Effector memory CD4-positive, alpha-beta T cell (primary cell): ENCODE measurements around the gene TRIM33.

ENCODE experiments used
- DNase-seq, 3 donors: peaks; one replicate each; pipeline ENCODE4 v3.0.0-alpha.2; 2020
- H3K27ac ChIP-seq: 2 replicates; pipeline ENCODE4 v1.7.0; 2013; ENCODE audit warnings: mild to moderate bottlenecking, low read length, moderate library complexity; ENCODE audit not compliant: insufficient read depth, poor library complexity, severe bottlenecking
- H3K27me3 ChIP-seq: replicated peaks from 2 replicates; pipeline ENCODE4 v1.7.0; 2013; ENCODE audit warnings: mild to moderate bottlenecking, low read length; ENCODE audit not compliant: insufficient read depth, control insufficient read depth, poor library complexity, severe bottlenecking
- H3K36me3 ChIP-seq: 2 replicates; pipeline ENCODE4 v1.7.0; 2013; ENCODE audit warnings: mild to moderate bottlenecking, low read length, moderate library complexity; ENCODE audit not compliant: control insufficient read depth, insufficient read depth
- H3K4me1 ChIP-seq: 2 replicates; pipeline ENCODE4 v1.7.0; 2013; ENCODE audit warnings: low read length, mild to moderate bottlenecking; ENCODE audit not compliant: control insufficient read depth, insufficient read depth, poor library complexity, severe bottlenecking
- H3K4me3 ChIP-seq: 2 replicates; pipeline ENCODE4 v1.7.0; 2013; ENCODE audit warnings: low read length, low read depth, mild to moderate bottlenecking; ENCODE audit not compliant: insufficient read depth, poor library complexity, severe bottlenecking
- H3K9me3 ChIP-seq: 2 replicates; pipeline ENCODE4 v1.7.0; 2013; ENCODE audit warnings: mild to moderate bottlenecking, low read length, moderate library complexity; ENCODE audit not compliant: control insufficient read depth

TRIM33 gene

DNA sequence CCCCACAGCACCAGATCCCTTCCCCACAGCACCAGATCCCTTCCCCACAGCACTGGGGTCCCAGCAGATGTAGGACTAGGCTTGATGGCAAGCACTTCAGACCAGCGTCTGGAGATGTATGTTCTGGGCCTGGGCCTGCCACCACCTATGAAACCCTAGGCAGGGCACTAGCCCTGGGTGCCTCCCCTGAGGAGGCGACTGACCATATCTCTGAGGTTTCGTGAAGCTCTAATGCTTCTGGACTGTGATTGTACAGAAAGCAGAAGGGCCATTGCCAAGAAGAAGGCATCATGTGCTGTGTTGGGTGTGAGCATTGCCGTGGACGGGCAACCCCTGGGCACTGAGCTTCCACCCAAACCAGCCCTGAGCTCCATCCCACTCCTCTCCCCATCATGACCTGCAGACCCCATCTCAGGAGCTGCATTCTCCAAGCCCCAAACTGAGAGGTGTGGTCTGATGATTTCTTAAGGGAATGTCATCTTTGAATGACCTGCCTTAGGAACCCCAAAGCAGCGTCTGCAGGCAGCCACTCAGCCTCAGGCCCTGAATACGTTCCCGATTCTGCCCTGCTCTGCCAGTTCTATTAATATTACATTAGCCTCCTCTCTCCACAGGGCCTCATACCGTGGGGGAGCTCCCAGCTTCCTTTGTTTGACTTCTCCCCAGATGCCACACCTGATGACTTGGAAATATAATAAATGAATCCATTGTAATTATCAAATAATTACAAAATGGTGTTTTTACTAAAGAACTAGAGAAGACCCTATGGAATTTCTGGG lies 163.4 kb downstream of the TRIM33 start:
- DNase-seq: no peak
- no peak overlapping the region for H3K27ac ChIP-seq

DNA sequence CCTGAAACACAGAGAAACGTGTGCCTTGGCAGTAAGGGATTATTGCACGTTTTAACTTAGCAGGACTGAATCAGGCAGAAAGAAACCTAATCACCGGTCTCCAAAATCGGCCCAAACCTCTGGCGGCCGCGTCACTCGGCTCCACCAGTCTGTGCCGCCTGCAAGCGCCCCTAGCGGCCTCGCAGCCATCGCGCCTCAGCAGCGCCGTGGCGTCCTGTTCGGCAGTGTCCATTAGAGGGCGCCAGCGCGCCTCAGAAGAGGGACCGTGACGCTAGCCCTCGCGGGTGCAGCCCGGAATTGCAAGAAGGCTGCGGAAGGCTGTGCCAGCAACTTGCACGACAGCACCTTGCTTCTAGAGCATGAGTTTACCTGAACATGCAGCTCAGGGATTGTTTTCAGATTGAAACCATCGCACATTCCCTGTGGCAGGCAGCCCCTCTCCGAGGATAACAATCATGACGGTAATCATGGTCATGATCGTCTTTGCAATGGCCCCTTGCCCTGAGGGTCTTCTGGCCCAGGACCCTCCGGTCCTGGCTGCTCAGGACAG lies 164.4 kb downstream of the TRIM33 start:
- Histone ChIP-seq H3K27me3 (no peaks in the 10 kb centered on the region), H3K4me1 (peaks cover 30% of the 10 kb centered on the region), H3K36me3 (no peaks in the 10 kb centered on the region), H3K9me3 (no peaks in the 10 kb centered on the region), H3K4me3 (peak overlapping the region; percentile 47), H3K27ac (peak overlapping the region; percentile 31)
- DNase-seq: peak; percentile 91 to 93 (median 92)

More for the DNA sequence above, 163.4 kb downstream of the TRIM33 start:
- Histone ChIP-seq H3K4me1 (peaks cover 20% of the 10 kb centered on the region), H3K9me3 (no peaks in the 10 kb centered on the region), H3K4me3 (no peak overlapping the region), H3K36me3 (no peaks in the 10 kb centered on the region), H3K27me3 (no peaks in the 10 kb centered on the region)

DNA sequence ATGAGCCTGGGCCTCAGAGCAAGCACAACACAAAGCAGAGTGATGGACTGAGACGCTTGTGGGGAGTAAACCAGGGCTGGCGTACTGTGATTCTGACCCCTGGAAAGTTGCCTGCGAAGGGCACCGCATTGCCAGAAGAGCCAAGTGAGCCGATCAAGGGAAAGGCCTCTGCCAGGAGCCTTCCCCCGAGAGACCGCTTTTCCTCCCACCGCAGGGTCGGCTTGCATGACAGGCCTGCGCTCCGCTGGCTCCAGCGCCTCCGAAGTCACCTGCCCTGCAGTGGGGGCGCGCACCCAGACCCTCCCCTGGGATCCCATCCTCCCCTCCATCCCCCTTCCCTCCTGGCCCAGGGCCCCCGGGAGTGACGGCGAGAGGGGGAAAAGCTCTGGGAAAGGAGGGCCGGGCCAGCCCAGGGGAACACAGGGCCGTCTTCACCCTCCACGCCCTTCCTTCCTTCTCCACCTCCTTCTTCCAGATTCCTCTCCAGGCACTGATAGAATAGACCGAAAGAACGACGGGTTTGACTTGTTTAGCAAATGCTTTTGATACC lies 165.0 kb downstream of the TRIM33 start:
- H3K36me3 ChIP-seq: no peaks in the 10 kb centered on the region
- peak overlapping the region; percentile 47 for H3K4me3 ChIP-seq
- H3K9me3 ChIP-seq: no peaks in the 10 kb centered on the region
- H3K27me3 ChIP-seq: no peaks in the 10 kb centered on the region
- no peak for DNase-seq
- peaks cover 32% of the 10 kb centered on the region for H3K4me1 ChIP-seq
- H3K27ac ChIP-seq: peak overlapping the region; percentile 31

DNA sequence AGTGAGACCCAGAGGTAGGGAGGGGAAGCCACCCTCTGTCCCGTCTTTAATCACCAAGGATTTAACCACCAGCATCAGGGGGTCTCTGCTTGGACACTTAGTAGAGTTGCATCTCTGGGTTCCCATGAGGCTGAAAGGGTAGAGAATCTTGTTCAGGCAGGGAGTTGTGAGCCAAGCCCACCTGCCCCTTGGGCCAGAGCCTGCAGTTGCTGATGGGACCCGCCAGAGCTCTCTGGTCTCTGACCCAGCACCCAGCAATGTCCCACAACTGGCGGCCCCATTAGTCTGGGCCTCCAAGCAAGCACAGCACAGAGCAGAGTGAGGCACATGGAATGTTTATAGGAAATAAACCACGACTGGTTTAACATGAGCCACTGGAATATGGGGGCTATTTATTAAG lies 166.3 kb downstream of the TRIM33 start:
- Histone ChIP-seq H3K4me1 (peaks cover 45% of the 10 kb centered on the region), H3K9me3 (no peaks in the 10 kb centered on the region), H3K4me3 (no peak overlapping the region), H3K36me3 (no peaks in the 10 kb centered on the region), H3K27ac (no peak overlapping the region), H3K27me3 (no peaks in the 10 kb centered on the region)
- no peak for DNase-seq
